Neuron (in vitro differentiated cells): Measurements from ENCODE around the gene NT5DC2.

ENCODE experiments used
- H2AFZ ChIP-seq: one replicate; pipeline ENCODE4 v1.6.1; 2013; ENCODE audit warnings: low read depth, mild to moderate bottlenecking, inconsistent platforms, low read length, moderate library complexity
- H3K27me3 ChIP-seq: one replicate; pipeline ENCODE4 v1.6.1; 2013; ENCODE audit warnings: low read length; ENCODE audit not compliant: insufficient read depth
- H3K36me3 ChIP-seq: one replicate; pipeline ENCODE4 v1.6.1; 2013; ENCODE audit warnings: low read length; ENCODE audit not compliant: insufficient read depth
- H3K4me1 ChIP-seq: one replicate; pipeline ENCODE4 v1.6.1; 2013; ENCODE audit warnings: low read length; ENCODE audit not compliant: insufficient read depth
- H3K4me3 ChIP-seq: 2 replicates; pipeline ENCODE4 v1.5.1; 2013; ENCODE audit warnings: mild to moderate bottlenecking, low read length, moderate library complexity
- H3K9me3 ChIP-seq: one replicate; pipeline ENCODE4 v1.6.1; 2013; ENCODE audit warnings: low read length

Gene NT5DC2

GRCh38 chr3:52525680-52526561 lies 7.7 kb downstream of the NT5DC2 start:
- Histone ChIP-seq H3K27me3 (no peaks in the 10 kb centered on the region), H3K36me3 (peaks cover 13% of the 10 kb centered on the region), H2AFZ (no peak overlapping the region), H3K4me3 (no peak overlapping the region), H3K4me1 (peaks cover 19% of the 10 kb centered on the region), H3K9me3 (no peaks in the 10 kb centered on the region)

DNA sequence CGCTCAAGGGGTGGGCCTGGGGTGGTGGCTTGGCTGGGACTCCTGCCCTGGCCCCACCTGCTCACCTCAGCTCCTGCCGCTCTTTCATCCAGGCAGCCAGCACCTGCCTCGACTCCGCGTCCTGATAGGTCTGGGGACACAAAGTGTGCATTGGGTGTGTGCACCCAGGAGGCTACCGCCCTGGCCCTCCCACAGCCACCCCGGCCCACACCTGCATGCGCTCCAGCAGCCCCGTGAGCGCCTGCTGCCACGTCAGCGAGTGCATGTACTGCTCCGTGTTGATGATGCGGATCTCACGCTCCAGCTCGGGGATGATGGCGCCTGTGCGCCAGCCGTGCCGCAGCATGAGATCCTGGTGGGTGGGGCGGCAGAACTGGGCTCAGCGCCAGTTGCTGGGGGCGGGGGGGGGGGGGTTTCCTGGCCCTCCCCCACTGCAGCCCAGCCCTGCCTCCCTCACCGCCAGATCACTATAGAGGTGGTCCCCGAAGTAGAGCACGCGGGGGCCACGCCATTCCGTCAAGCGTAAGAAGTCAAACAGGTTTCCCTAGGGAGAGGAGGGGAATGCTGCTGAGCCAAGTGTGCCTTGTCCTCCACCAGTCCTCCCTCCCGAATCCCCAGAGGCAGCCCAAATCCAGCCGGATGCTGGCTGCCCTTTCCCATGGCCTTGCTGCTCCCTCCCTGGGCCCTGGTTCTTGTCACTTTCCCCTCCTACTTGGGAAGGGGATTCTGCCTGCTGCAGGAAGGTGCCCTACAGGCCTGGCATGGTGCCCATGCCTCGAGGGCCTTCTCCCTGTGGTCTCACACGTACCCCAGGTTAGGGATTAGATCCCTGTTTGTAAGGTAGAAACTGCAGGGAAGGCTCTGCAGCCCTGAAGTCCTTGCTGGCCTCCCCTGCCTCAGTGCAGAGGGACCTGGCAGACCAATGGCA lies 8.6 kb downstream of the NT5DC2 start:
- H3K27me3 ChIP-seq, result no peaks in the 10 kb centered on the region
- peaks cover 13% of the 10 kb centered on the region for H3K36me3 ChIP-seq

DNA sequence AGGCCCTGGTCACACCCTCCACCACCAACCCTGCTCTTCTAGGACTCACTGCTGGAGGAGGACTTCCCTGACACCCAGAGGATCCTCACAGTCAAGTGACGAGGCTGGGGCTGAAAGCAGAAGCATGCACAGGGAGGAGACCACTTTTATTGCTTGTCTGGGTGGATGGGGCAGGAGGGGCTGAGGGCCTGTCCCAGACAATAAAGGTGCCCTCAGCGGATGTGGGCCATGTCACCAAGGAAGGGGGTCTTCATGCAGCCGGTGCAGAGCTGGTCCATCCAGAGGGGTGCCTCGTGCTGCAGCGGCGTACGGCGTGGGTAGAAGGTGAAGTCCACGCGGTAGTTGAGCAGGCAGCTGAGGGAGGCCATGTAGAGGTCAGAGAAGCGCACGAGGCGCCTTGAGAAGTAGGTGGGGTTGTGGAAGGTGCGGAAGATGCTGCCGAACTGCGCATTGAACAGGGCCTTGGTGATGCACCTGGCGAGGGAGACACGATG lies 9.4 kb downstream of the NT5DC2 start:
- Histone ChIP-seq H3K9me3 (no peaks in the 10 kb centered on the region), H3K36me3 (peaks cover 10% of the 10 kb centered on the region), H3K4me1 (peaks cover 19% of the 10 kb centered on the region), H3K27me3 (no peaks in the 10 kb centered on the region), H3K4me3 (no peak overlapping the region), H2AFZ (no peak overlapping the region)

More for the DNA sequence above, 8.6 kb downstream of the NT5DC2 start:
- Histone ChIP-seq H3K4me1 (peaks cover 19% of the 10 kb centered on the region), H3K4me3 (no peak overlapping the region), H2AFZ (no peak overlapping the region), H3K9me3 (no peaks in the 10 kb centered on the region)

GRCh38 chr3:52523386-52524257 lies 10.0 kb downstream of the NT5DC2 start:
- Histone ChIP-seq H3K9me3 (no peaks in the 10 kb centered on the region), H3K27me3 (no peaks in the 10 kb centered on the region), H3K4me3 (no peak overlapping the region), H3K4me1 (peaks cover 19% of the 10 kb centered on the region), H3K36me3 (peaks cover 6% of the 10 kb centered on the region), H2AFZ (no peak overlapping the region)

DNA sequence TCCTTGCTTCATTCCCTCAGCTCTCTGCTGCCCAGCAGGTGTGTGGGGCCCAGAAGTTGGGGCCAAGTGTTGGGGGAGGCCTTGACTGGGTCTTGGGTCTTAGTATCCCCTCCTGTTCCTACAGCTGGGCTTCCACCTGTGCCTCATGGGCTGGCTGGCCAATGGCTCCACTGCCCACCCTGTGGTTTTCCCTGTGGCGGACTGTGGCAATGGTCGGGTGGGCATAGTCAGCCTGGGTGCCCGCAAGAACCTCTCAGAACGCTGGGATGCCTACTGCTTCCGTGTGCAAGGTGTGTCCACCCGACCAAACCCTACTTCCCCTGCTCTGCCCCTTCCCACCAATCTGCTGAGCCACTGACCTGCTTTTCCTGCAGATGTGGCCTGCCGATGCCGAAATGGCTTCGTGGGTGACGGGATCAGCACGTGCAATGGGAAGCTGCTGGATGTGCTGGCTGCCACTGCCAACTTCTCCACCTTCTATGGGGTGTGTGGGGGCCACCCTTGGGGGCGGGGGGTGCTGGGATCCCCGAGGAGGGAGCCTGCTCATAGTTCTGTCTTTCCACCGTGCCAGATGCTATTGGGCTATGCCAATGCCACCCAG lies 10.9 kb downstream of the NT5DC2 start:
- Histone ChIP-seq H3K27me3 (no peaks in the 10 kb centered on the region), H3K4me1 (peaks cover 19% of the 10 kb centered on the region), H3K4me3 (no peak overlapping the region), H3K36me3 (peaks cover under 1% of the 10 kb centered on the region), H3K9me3 (no peaks in the 10 kb centered on the region), H2AFZ (no peak overlapping the region)

- no peak overlapping the region for H2AFZ ChIP-seq
- peaks cover 17% of the 10 kb centered on the region for H3K4me1 ChIP-seq
- no peak overlapping the region for H3K4me3 ChIP-seq
- no peaks in the 10 kb centered on the region for H3K27me3 ChIP-seq
- H3K36me3 ChIP-seq, result no peaks in the 10 kb centered on the region
- H3K9me3 ChIP-seq, result no peaks in the 10 kb centered on the region
Measured at GRCh38 chr3:52521881-52522650, 11.6 kb downstream of the NT5DC2 start.

- Histone ChIP-seq H3K4me1 (peaks cover 12% of the 10 kb centered on the region), H3K9me3 (no peaks in the 10 kb centered on the region), H2AFZ (no peak overlapping the region), H3K27me3 (no peaks in the 10 kb centered on the region), H3K36me3 (no peaks in the 10 kb centered on the region), H3K4me3 (no peak overlapping the region)
Measured at GRCh38 chr3:52521488-52521824, 12.2 kb downstream of the NT5DC2 start.

DNA sequence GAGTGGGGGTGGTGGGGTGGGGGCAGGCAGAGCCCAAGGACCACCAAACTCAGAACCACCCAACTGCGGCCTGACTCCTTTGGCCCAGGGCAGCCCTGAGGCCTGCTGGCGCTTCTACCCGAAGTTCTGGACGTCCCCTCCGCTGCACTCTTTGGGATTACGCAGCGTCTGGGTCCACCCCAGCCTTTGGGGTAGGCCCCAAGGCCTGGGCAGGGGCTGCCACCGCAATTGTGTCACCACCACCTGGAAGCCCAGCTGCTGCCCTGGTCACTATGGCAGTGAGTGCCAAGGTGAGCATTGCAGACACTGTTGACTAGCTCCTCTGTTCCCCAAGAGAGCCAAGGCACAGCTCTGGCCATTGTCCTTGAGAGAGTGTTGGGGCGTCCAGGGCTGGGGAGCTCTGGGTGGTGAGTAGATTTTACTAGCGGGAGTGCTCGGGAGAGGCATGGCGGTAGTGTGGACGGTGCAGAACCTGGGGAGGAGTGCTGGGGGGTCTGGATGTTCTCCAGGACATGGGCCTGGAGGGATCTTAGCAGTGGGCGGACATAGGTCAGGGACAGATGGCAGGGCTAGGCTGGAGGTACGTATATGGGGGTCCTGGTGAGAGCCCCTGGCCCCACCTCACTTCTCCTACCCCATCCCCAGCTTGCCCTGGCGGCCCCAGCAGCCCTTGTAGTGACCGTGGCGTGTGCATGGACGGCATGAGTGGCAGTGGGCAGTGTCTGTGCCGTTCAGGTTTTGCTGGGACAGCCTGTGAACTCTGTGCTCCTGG lies 12.8 kb downstream of the NT5DC2 start:
- Histone ChIP-seq H2AFZ (no peak overlapping the region), H3K27me3 (peaks cover 2% of the 10 kb centered on the region), H3K4me1 (peaks cover 6% of the 10 kb centered on the region), H3K36me3 (no peaks in the 10 kb centered on the region), H3K4me3 (no peak overlapping the region), H3K9me3 (no peaks in the 10 kb centered on the region)

DNA sequence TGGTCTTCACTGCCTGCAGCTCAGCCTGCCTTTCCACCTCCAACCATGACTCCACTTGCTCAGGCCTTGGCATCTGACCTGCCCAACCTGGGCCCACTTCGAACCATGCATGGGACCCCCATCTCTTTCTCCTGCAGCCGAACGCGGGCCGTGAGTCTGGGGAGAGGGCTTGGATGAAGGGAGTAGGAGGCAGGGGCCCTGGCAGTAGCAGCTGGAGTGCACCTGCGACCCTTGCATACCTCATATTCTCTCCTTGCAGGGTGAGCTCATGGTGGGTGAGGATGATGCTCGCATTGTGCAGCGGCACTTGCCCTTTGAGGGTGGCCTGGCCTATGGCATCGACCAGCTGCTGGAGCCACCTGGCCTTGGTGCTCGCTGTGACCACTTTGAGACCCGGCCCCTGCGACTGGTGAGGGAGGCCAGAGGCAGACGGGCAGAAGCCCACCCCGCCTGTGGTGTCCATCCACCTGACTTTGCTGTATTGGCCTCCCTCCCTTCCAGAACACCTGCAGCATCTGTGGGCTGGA lies 13.5 kb downstream of the NT5DC2 start:
- Histone ChIP-seq H2AFZ (no peak overlapping the region), H3K36me3 (no peaks in the 10 kb centered on the region), H3K4me1 (no peaks in the 10 kb centered on the region), H3K4me3 (no peak overlapping the region), H3K9me3 (no peaks in the 10 kb centered on the region), H3K27me3 (peaks cover 3% of the 10 kb centered on the region)

DNA sequence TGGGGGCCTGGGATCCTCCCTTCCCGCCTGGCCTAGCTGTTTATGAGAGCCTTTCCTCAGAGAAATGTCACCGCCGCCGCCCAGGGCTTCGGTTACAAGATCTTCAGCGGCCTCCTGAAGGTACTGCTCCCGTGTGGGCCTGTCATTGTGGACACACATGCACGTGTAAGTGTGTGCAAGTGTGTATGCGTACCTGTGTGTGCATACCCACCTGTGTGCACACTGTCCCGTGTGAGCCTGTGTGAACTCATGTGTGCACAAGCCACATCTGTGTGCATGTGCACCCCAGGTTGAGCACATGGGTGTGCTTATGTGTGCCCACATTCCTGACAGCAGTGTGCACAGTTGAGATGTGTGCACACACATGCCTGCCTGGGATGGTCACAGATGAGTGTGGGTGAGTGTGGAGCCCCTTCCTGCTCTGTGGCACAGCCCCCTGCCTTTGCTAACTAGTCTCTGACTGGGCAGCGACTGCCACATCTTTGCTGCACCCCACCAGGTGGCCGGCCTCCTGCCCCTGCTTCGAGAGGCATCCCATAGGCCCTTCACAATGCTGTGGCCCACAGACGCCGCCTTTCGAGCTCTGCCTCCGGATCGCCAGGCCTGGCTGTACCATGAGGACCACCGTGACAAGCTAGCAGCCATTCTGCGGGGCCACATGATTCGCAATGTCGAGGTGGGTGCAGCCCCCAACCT lies 14.1 kb downstream of the NT5DC2 start:
- Histone ChIP-seq H3K27me3 (peaks cover 6% of the 10 kb centered on the region), H3K4me1 (no peaks in the 10 kb centered on the region), H3K9me3 (no peaks in the 10 kb centered on the region), H3K36me3 (no peaks in the 10 kb centered on the region), H2AFZ (no peak overlapping the region), H3K4me3 (no peak overlapping the region)
